Peyer's patch (tissue), 4 donors: ENCODE data around the gene ARHGEF25.

Experiments used
- CTCF ChIP-seq, 6 experiments: fragments of 450-650 bp in 4 of 6; fragments of 200-600 bp in 2 of 6; sonication (generic) in 1 of 6; IDR thresholded peaks; one replicate each; pipeline ENCODE4 v1.5.1; 2017 to 2019; ENCODE audit warnings: antibody characterized with exemption in 6 of 6, mild to moderate bottlenecking in 3 of 6, moderate library complexity in 1 of 6
- POLR2A ChIP-seq, 2 donors: fragments of 450-650 bp; IDR thresholded peaks; one replicate each; pipeline ENCODE4 v1.5.1; 2017; ENCODE audit warnings: antibody characterized with exemption in 2 of 2, mild to moderate bottlenecking in 2 of 2, moderate library complexity in 2 of 2

- no peak for TF ChIP-seq CTCF (IDR thresholded peaks at IDR 0.05)
- TF ChIP-seq POLR2A (IDR thresholded peaks at IDR 0.05) = no peak
These were observed 834 bp downstream of the ARHGEF25 start for GRCh38 chr12:57611827-57612710.
